AG09319 (cell line): ENCODE results near the gene RNF19B.

ENCODE experiments used
- DNase-seq: peaks from one replicate; pipeline ENCODE4 v3.0.0-alpha.2; 2010; ENCODE audit warnings: low read depth; ENCODE audit errors: extremely low read depth
- TF ChIP-seq, protein P1 (sequence below): IDR thresholded peaks from 2 replicates; pipeline ENCODE4 v1.5.1; 2011; ENCODE audit warnings: low read depth, mild to moderate bottlenecking, inconsistent platforms, low read length, moderate library complexity

The RNF19B gene

GRCh38 chr1:32991386-32991785, 26.8 kb upstream of the RNF19B start:
- TF ChIP-seq, protein P1, sequence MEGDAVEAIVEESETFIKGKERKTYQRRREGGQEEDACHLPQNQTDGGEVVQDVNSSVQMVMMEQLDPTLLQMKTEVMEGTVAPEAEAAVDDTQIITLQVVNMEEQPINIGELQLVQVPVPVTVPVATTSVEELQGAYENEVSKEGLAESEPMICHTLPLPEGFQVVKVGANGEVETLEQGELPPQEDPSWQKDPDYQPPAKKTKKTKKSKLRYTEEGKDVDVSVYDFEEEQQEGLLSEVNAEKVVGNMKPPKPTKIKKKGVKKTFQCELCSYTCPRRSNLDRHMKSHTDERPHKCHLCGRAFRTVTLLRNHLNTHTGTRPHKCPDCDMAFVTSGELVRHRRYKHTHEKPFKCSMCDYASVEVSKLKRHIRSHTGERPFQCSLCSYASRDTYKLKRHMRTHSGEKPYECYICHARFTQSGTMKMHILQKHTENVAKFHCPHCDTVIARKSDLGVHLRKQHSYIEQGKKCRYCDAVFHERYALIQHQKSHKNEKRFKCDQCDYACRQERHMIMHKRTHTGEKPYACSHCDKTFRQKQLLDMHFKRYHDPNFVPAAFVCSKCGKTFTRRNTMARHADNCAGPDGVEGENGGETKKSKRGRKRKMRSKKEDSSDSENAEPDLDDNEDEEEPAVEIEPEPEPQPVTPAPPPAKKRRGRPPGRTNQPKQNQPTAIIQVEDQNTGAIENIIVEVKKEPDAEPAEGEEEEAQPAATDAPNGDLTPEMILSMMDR, result no peak
- DNase-seq, result no peak

DNA sequence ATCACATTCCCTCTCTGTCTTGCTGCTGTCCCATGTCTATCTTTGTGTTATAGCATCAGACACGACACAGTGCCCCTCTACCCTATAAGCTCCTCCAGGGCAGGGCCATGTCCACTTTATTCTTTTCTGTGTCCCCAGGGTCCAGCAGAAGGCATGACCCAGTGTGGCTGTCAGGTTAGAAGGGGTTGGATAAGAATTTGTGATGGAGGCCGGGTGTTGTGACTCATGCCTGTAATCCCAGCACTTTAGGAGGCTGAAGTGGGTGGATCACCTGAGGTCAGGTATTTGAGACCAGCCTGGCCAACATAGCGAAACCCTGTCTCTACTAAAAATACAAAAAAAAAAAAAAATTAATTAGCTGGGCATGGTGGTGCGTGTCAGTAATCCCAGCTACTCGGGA, 26.3 kb upstream of the RNF19B start:
- TF ChIP-seq, protein P1, result no peak
- no peak for DNase-seq

DNA sequence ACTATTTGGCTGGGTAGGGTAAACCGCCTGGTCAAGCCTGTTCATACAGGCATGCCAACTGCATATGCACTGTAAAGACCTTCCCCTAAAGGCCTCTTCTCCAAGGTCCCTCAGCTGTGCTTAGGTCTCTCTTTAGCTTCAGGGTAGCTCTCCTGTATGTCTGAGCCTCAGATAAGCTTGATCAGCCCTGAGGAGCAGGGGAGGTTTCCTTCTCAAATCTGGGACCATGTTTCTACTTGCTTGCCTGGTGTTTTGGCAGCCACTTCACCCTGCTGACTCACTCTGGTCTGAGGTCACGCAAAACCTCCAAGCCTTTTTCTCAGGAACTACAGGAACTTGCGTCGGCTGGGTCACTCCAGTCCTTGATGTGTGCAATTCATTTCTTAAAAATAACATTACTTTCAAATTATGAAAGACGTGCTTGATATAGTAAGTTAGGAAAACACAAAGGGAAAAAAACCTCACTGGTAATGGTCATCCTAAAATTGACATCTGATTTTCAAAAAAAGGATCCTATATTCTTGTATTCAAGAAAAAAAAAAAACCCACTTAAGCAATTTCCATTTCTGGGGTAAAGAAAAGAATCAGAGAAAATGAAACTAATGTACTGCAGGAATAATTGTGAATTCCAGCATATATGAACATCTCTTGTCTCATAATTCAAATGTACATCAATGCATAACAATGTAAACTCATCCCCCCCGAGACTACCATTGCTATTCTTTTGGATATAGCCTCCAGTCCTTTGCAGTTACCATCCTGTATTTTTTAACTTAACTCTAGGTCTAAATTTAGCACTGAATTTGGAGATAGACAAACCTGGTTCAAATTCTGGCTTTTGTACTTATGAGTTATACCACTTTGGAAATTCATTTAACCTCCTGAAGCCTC, 24.8 kb upstream of the RNF19B start:
- TF ChIP-seq, protein P1, result no peak
- peak; percentile 90 for DNase-seq

DNA sequence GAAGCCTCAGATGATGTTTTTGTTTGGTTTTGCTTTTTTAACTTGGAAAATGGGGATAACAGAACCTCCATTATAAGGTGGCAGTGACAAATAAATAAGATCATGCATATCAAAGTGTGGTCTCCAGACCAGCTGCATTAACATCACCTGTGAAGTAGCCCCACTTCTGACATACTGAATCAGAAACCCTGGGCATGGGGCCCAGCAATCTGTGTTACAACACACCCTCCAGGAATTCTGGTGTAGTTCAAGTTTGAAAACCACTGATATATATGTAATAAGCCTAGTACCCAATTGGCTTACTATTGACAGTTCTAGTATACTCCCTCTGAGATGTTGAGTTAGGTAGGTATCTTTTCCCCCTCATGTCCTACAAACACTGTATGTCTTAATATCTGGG, 24.1 kb upstream of the RNF19B start:
- DNase-seq, result no peak
- TF ChIP-seq, protein P1, result no peak

GRCh38 chr1:32985226-32985625, 20.6 kb upstream of the RNF19B start:
- DNase-seq, result no peak
- TF ChIP-seq, protein P1, result no peak

DNA sequence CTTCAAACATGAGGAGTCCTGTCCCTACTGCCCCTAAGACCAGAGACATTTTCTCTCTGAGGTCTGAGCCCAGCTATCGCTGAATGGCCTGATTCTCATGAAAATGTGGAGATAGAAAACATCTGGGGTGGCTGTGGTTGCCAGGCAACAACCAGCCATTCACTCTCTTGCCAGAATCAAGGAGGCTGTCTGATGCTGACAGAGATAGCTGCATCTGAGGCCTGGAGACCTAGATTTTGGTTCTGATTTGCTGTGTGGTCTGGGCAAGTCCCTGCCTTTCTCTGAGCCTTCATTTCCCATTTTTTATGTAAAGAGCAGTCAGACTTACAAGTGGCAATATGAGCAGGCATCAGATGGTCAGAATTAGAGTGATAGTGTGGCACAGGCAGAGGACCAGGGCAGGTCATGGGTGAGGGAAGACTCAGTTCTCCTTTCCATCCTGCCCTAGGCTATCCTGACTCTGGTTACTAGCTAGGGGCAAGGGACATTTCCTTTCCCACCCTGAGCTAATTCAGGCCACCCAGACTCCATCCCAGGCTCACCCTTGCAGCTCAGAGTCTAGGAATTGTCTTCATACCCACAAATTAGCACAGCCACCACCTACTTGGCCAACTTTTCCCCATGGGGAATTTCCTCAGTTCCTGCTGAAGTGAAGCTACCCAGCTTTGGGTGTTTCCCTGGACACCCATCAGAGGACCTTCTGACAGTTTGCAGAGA, 20.0 kb upstream of the RNF19B start:
- TF ChIP-seq, protein P1, result no peak
- DNase-seq, result no peak

GRCh38 chr1:32984090-32984454, 19.5 kb upstream of the RNF19B start:
- TF ChIP-seq, protein P1, result no peak
- DNase-seq, result no peak
